Measurements from ENCODE around the gene GEMIN5. TPM values are rescaled to one million over a fixed set of nuclear protein-coding genes. Genes with fewer than 3 reads are reported as not detected.

The GEMIN5 gene
- total and polyA plus RNA-seq, 10 donors = 3.2 to 16.1 (median 13.8) TPM

- Histone ChIP-seq H3K4me1 (peaks cover 0 to 11% (median 0%) of the 10 kb centered on the region in 6 donors), H3K27ac (no peak overlapping the region), H3K36me3 (peaks cover 15 to 69% (median 47%) of the 10 kb centered on the region in 6 donors), H3K9me3 (peaks cover 19 to 59% (median 52%) of the 10 kb centered on the region in 8 donors), H3K4me3 (no peak overlapping the region), H3K27me3 (replicated peaks in 1 of 7) (no peaks in the 10 kb centered on the region)
- no peak for DNase-seq
- intact Hi-C loops (cut with DNase I; ENCODE audit: low total_unique reads) = no loop called here
- 94 to 98% (median 96%) methylated on average over 8 of the region's 8 CpGs for WGBS, 5 donors
- TF ChIP-seq POLR2AphosphoS5 (IDR thresholded peaks at IDR 0.05) = no peak
- TF ChIP-seq, protein P1, sequence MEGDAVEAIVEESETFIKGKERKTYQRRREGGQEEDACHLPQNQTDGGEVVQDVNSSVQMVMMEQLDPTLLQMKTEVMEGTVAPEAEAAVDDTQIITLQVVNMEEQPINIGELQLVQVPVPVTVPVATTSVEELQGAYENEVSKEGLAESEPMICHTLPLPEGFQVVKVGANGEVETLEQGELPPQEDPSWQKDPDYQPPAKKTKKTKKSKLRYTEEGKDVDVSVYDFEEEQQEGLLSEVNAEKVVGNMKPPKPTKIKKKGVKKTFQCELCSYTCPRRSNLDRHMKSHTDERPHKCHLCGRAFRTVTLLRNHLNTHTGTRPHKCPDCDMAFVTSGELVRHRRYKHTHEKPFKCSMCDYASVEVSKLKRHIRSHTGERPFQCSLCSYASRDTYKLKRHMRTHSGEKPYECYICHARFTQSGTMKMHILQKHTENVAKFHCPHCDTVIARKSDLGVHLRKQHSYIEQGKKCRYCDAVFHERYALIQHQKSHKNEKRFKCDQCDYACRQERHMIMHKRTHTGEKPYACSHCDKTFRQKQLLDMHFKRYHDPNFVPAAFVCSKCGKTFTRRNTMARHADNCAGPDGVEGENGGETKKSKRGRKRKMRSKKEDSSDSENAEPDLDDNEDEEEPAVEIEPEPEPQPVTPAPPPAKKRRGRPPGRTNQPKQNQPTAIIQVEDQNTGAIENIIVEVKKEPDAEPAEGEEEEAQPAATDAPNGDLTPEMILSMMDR (IDR thresholded peaks at IDR 0.05 in 8 of 11, conservative IDR thresholded peaks at IDR 0.05 in 3 of 11) = no peak
- no peak for TF ChIP-seq POLR2A (IDR thresholded peaks at IDR 0.05)
Observed at GRCh38 chr5:154884424-154884823, 53.6 kb downstream of the GEMIN5 start.

DNA sequence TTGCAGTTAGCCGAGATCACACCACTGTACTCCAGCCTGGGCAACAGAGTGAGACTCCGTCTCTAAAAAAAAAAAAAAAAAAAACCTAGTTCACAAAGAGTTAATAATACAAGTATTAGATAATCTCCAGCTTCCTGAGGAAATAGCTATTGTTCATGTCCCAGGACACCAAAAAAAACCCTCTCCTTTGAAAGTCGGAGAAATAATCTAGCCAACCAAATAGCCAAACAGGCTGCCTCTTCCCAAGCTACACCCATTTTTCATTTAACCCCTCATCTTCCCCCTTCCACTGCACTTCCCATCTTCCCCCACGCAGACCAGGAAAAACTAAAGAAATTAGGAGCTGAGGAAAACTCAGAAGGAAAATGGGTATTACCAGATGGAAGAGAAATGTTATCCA is 56.0 kb downstream of the GEMIN5 start:
- 65 to 75% (median 73%) methylated on average over 4 of the region's 4 CpGs for WGBS, 5 donors
- no peak for TF ChIP-seq POLR2AphosphoS5 (IDR thresholded peaks at IDR 0.05)
- TF ChIP-seq, protein P1 (IDR thresholded peaks at IDR 0.05 in 8 of 11, conservative IDR thresholded peaks at IDR 0.05 in 3 of 11) = no peak
- no peak for TF ChIP-seq POLR2A (IDR thresholded peaks at IDR 0.05)
- Histone ChIP-seq H3K27ac (peak overlapping the region in 4 of 8 donors; percentile 12 to 37 (median 29)), H3K27me3 (replicated peaks in 1 of 7) (no peaks in the 10 kb centered on the region), H3K36me3 (peaks cover 3 to 67% (median 26%) of the 10 kb centered on the region in 6 donors), H3K9me3 (peaks cover 18 to 69% (median 53%) of the 10 kb centered on the region in 8 donors), H3K4me3 (no peak overlapping the region), H3K4me1 (peaks cover 0 to 11% (median 0%) of the 10 kb centered on the region in 6 donors)
- DNase-seq = no peak
- intact Hi-C loops (cut with DNase I; ENCODE audit: low total_unique reads) = no loop called here

- 88 to 96% (median 94%) methylated on average over 14 of the region's 14 CpGs for WGBS, 5 donors
- intact Hi-C loops (cut with DNase I; ENCODE audit: low total_unique reads) = no loop called here
- H3K27ac ChIP-seq = no peak overlapping the region
- peaks cover 0 to 67% (median 35%) of the 10 kb centered on the region in 6 donors for H3K36me3 ChIP-seq
- H3K9me3 ChIP-seq = peaks cover 0 to 38% (median 23%) of the 10 kb centered on the region in 8 donors
- no peaks in the 10 kb centered on the region for H3K27me3 ChIP-seq (replicated peaks in 1 of 7)
- peaks cover 0 to 11% (median 0%) of the 10 kb centered on the region in 6 donors for H3K4me1 ChIP-seq
- no peak overlapping the region for H3K4me3 ChIP-seq
- no peak for DNase-seq
- TF ChIP-seq, protein P1 (IDR thresholded peaks at IDR 0.05 in 8 of 11, conservative IDR thresholded peaks at IDR 0.05 in 3 of 11) = no peak
- TF ChIP-seq POLR2AphosphoS5 (IDR thresholded peaks at IDR 0.05) (no peak), POLR2A (IDR thresholded peaks at IDR 0.05) (no peak)
Observed at GRCh38 chr5:154878642-154879335, 59.2 kb downstream of the GEMIN5 start.

GRCh38 chr5:154873791-154874331 is 64.2 kb downstream of the GEMIN5 start:
- Histone ChIP-seq H3K4me3 (no peak overlapping the region), H3K27me3 (replicated peaks in 1 of 7) (no peaks in the 10 kb centered on the region), H3K4me1 (no peaks in the 10 kb centered on the region), H3K36me3 (peaks cover 4 to 98% (median 69%) of the 10 kb centered on the region in 6 donors), H3K9me3 (peaks cover 0 to 19% (median 13%) of the 10 kb centered on the region in 8 donors), H3K27ac (no peak overlapping the region)
- TF ChIP-seq POLR2A (IDR thresholded peaks at IDR 0.05) (no peak), POLR2AphosphoS5 (IDR thresholded peaks at IDR 0.05) (no peak)
- TF ChIP-seq, protein P1 (IDR thresholded peaks at IDR 0.05 in 8 of 11, conservative IDR thresholded peaks at IDR 0.05 in 3 of 11) = no peak
- intact Hi-C loops (cut with DNase I; ENCODE audit: low total_unique reads) = no loop called here
- DNase-seq = no peak
- 80 to 93% (median 86%) methylated on average over 5 of the region's 5 CpGs for WGBS, 5 donors
